Stomach (tissue), 19 donors: ENCODE data around the gene GSTT2B. TPM values are rescaled to one million over a fixed set of nuclear protein-coding genes. Genes with fewer than 3 reads are reported as not detected.
"Not testable (repeated sequence)": the region's sequence is repeated elsewhere in the genome, so short reads cannot be mapped to it uniquely, and the experiment has no call there.

Experiments
- DNase-seq, 2 donors: peaks; one replicate each; pipeline versions ENCODE4 v3.0.0 to v3.0.0-alpha.2; 2013 to 2019
- H3K27ac ChIP-seq, 5 donors: fragments of 200-600 bp in 4 of 5; sonication (generic) in 4 of 5; one replicate each; pipeline ENCODE4 v1.5.1; 2013 to 2019; ENCODE audit warnings: mild to moderate bottlenecking in 1 of 5, moderate library complexity in 1 of 5
- H3K27me3 ChIP-seq, 3 donors: fragments of 200-600 bp; sonication (generic); one replicate each; pipeline ENCODE4 v1.5.1; 2017 to 2019; ENCODE audit warnings: mixed run types in 1 of 3
- H3K36me3 ChIP-seq, 4 donors: fragments of 200-600 bp; sonication (generic); 1 replicate in 3 of 4; 2 replicates in 1 of 4; pipeline ENCODE4 v1.5.1; 2016 to 2019
- H3K4me1 ChIP-seq, 4 donors: fragments of 200-600 bp; sonication (generic); one replicate each; pipeline ENCODE4 v1.5.1; 2016 to 2019
- H3K4me3 ChIP-seq, 4 donors: fragments of 200-600 bp; sonication (generic) in 3 of 4; one replicate each; pipeline ENCODE4 v1.5.1; 2016 to 2019; ENCODE audit warnings: mild to moderate bottlenecking in 1 of 4
- H3K9me3 ChIP-seq, 4 donors: fragments of 200-600 bp; sonication (generic); one replicate each; pipeline ENCODE4 v1.5.1; 2016 to 2019
- CTCF ChIP-seq, 7 experiments: fragments of 450-650 bp in 4 of 7; fragments of 200-600 bp in 3 of 7; sonication (generic) in 3 of 7; IDR thresholded peaks; one replicate each; pipeline ENCODE4 v1.5.1; 2016 to 2019; ENCODE audit warnings: antibody characterized with exemption in 7 of 7, control low read depth in 2 of 7, mild to moderate bottlenecking in 1 of 7
- EP300 ChIP-seq: sonication (generic); formaldehyde crosslinking; IDR thresholded peaks from one replicate; pipeline ENCODE4 v1.6.1; 2017; ENCODE audit warnings: antibody characterized with exemption
- POLR2A ChIP-seq, 4 donors: fragments of 450-650 bp; IDR thresholded peaks; one replicate each; pipeline ENCODE4 v1.6.1; 2016; ENCODE audit warnings: antibody characterized with exemption in 4 of 4, control low read depth in 2 of 4, mild to moderate bottlenecking in 1 of 4, moderate library complexity in 1 of 4
- POLR2AphosphoS5 ChIP-seq, 3 donors: sonication (generic); formaldehyde crosslinking; IDR thresholded peaks; one replicate each; pipeline ENCODE4 v1.6.1; 2016; ENCODE audit warnings: antibody characterized with exemption in 3 of 3
- WGBS, 5 donors: extraction: QIAGEN DNeasy Blood & Tissue Kit in 3 of 5; methylation state at CpG; one replicate each; pipeline versions ENCODE4 v1.1.5 to v1.1.7; 2013 to 2018; 5-methylcytosine and 5-hydroxymethylcytosine counted together
- intact Hi-C: fragments of 100-400 bp; cut with DNase I; formaldehyde crosslinking; loops from one replicate; pipeline ENCODE4 v1.15.1; 2023; ENCODE audit warnings: low total_unique reads
- long read RNA-seq, 10 donors: transcript quantifications; one replicate each; lab custom pipeline, GENCODE V29; 2026
- polyA plus RNA-seq, 3 donors: library from polyadenylated mRNA; stranded (reverse); fragments of 200-250 nt; gene quantifications; one replicate each; pipeline ENCODE4 v1.2.3, GENCODE V29; 2013
- total RNA-seq, 5 donors: library from RNA; depleted of rRNA; stranded (reverse); fragments of >200 nt; gene quantifications; one replicate each; pipeline versions ENCODE4 v1.1.0 to v1.2.3, GENCODE V29; 2014 to 2016
- donor health status: healthy with polysubstance abuse.
- donor health status: Bipolar disorder and iron deficiency.
- donor health status: healthy.

Gene GSTT2B
- 10 to 100 TPM in 1 of 5 donors, 1 to 10 TPM in 1, not detected in 3; 1.7 to 30.0 TPM for total RNA-seq
- 10 to 100 TPM in 2 of 3 donors, 1 to 10 TPM in 1; 3.5 to 45.8 (median 10.1) TPM for polyA plus RNA-seq
- long read RNA-seq, donor 1, partial matches to known transcripts: 0 of 1 reads
- long read RNA-seq, donor 1, other reads (novel, unspliced or antisense): 0 of 1 reads
- long read RNA-seq, donor 2, partial matches to known transcripts: 0 of 1 reads
- long read RNA-seq, donor 2, other reads (novel, unspliced or antisense): 0 of 1 reads
- long read RNA-seq, donor 3, transcript GSTT2B-201 (5 exons, 1,099 nt): major isoform, 6 of 6 reads
- long read RNA-seq, donor 3, partial matches to known transcripts: 0 of 6 reads
- long read RNA-seq, donor 3, other reads (novel, unspliced or antisense): 0 of 6 reads
- long read RNA-seq, donor 4, partial matches to known transcripts: 0 of 1 reads
- long read RNA-seq, donor 4, other reads (novel, unspliced or antisense): 0 of 1 reads
- long read RNA-seq, donor 5, partial matches to known transcripts: 0 of 4 reads
- long read RNA-seq, donor 5, other reads (novel, unspliced or antisense): 0 of 4 reads
- long read RNA-seq, donor 6: 0 reads
- long read RNA-seq, donor 7, transcript GSTT2B-201 (5 exons, 1,099 nt): major isoform, 9 of 10 reads
- long read RNA-seq, donor 7, partial matches to known transcripts: 0 of 10 reads
- long read RNA-seq, donor 7, other reads (novel, unspliced or antisense): 0 of 10 reads
- long read RNA-seq, donor 8, partial matches to known transcripts: 0 of 2 reads
- long read RNA-seq, donor 8, other reads (novel, unspliced or antisense): 0 of 2 reads
- long read RNA-seq, donor 9, partial matches to known transcripts: 0 of 1 reads
- long read RNA-seq, donor 9, other reads (novel, unspliced or antisense): 0 of 1 reads
- long read RNA-seq, donor 10: 0 reads

- WGBS, 5 donors: no CpG with 5 or more reads among the region's 43 CpGs
- H3K4me3 ChIP-seq: peak within 1 kb of the TSS in 1 of 4 donors; percentile 22
Observed at GRCh38 chr22:23961084-23961771, at the start of gene GSTT2B. Gene GSTT2B, minus strand, starts transcription at chr22:23961195. Its CDS starts 64 bp downstream, at chr22:23961131.

GRCh38 chr22:24010018-24010391 is 49.0 kb upstream of the GSTT2B start:
- Histone ChIP-seq H3K9me3 (no peaks in the 10 kb centered on the region), H3K4me1 (peaks cover 21 to 61% (median 42%) of the 10 kb centered on the region in 4 donors), H3K4me3 (no peak overlapping the region), H3K27ac (peak overlapping the region in 2 of 5 donors; percentile 54 to 86), H3K36me3 (no peaks in the 10 kb centered on the region), H3K27me3 (no peaks in the 10 kb centered on the region)
- intact Hi-C loops: loop anchor here (10.0 kb wide), 1 partner anchor 145 kb away; no protein-coding TSS in a partner anchor
- DNase-seq: no peak
- TF ChIP-seq POLR2AphosphoS5 (IDR thresholded peaks at IDR 0.05) (no peak), CTCF (IDR thresholded peaks at IDR 0.05) (no peak), EP300 (no peak), POLR2A (IDR thresholded peaks at IDR 0.05) (no peak)
- 89 to 96% (median 96%) methylated on average over 2 of the region's 2 CpGs for WGBS, 5 donors

More at GRCh38 chr22:23961084-23961771, at the start of gene GSTT2B:
- DNase-seq, H3K36me3 ChIP-seq, H3K9me3 ChIP-seq, H3K27me3 ChIP-seq, intact Hi-C loops: not testable (repeated sequence)
- Histone ChIP-seq H3K4me1 (peaks cover 0 to 11% (median 2%) of the 10 kb centered on the region in 4 donors), H3K27ac (peak within 1 kb of the TSS in 1 of 5 donors; percentile 48)

GRCh38 chr22:24009227-24010017 is 48.4 kb upstream of the GSTT2B start:
- no peaks in the 10 kb centered on the region for H3K27me3 ChIP-seq
- no peak overlapping the region for H3K4me3 ChIP-seq
- no peaks in the 10 kb centered on the region for H3K36me3 ChIP-seq
- H3K4me1 ChIP-seq: peaks cover 21 to 62% (median 42%) of the 10 kb centered on the region in 4 donors
- intact Hi-C loops: loop anchor here (5.0 to 10.0 kb wide), 2 partner anchors 72 to 145 kb away; no protein-coding TSS in a partner anchor
- H3K27ac ChIP-seq: peak overlapping the region; percentile 13 to 54 (median 16)
- peak in 1 of 3 donors; percentile 16 for TF ChIP-seq POLR2AphosphoS5 (IDR thresholded peaks at IDR 0.05)
- no peak for TF ChIP-seq POLR2A (IDR thresholded peaks at IDR 0.05)
- no peak for TF ChIP-seq EP300
- H3K9me3 ChIP-seq: no peaks in the 10 kb centered on the region
- DNase-seq: no peak
- 58 to 70% (median 60%) methylated on average over 7 of the region's 7 CpGs for WGBS, 5 donors

GRCh38 chr22:24008381-24009226 is 47.6 kb upstream of the GSTT2B start:
- TF ChIP-seq POLR2A (IDR thresholded peaks at IDR 0.05) (no peak), EP300 (no peak), CTCF (IDR thresholded peaks at IDR 0.05) (no peak), POLR2AphosphoS5 (IDR thresholded peaks at IDR 0.05) (no peak)
- Histone ChIP-seq H3K4me1 (peaks cover 21 to 57% (median 39%) of the 10 kb centered on the region in 4 donors), H3K4me3 (no peak overlapping the region), H3K27ac (peak overlapping the region in 4 of 5 donors; percentile 13 to 54 (median 18)), H3K36me3 (no peaks in the 10 kb centered on the region), H3K9me3 (no peaks in the 10 kb centered on the region), H3K27me3 (no peaks in the 10 kb centered on the region)
- WGBS, 5 donors: 50 to 71% (median 58%) methylated on average over 6 of the region's 6 CpGs
- intact Hi-C loops: loop anchor here (5.0 kb wide), 1 partner anchor 71 kb away; no protein-coding TSS in a partner anchor
- DNase-seq: no peak
